HG03521 (cell line): ENCODE measurements around the gene RABEP2.
"Not testable (repeated sequence)": the region's sequence is repeated elsewhere in the genome, so short reads cannot be mapped to it uniquely, and the experiment has no call there.

Source experiments
- ATAC-seq: cut with Tn5 transposase; IDR thresholded peaks from one replicate; pipeline ENCODE4 v1.9.1; 2021; ENCODE audit warnings: mild to moderate bottlenecking, moderate library complexity; ENCODE audit not compliant: unreplicated experiment

RABEP2 gene

DNA sequence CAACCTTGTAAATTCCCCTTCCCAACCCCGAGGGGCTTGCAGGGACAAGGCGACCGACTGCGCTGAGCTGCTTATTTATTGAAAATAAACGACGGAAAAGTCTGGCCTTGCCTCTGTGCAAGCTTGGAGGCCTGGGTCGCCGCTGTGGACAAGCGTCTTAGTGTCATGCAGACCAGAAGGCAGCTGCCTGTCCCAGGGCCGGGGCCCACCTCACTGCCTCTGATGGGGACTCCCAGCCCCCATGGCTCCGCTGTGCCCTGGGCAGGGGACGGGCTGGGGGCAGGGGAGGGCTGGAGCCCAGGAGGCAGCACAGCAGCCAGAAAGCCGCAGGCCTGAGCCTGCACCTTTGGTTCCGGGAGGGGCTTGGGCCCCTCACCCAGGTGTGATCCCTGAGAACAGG is 20.7 kb downstream of the RABEP2 start:
- no peak for ATAC-seq

GRCh38 chr16:28903344-28904042 is 21.5 kb downstream of the RABEP2 start:
- ATAC-seq, result no peak

DNA sequence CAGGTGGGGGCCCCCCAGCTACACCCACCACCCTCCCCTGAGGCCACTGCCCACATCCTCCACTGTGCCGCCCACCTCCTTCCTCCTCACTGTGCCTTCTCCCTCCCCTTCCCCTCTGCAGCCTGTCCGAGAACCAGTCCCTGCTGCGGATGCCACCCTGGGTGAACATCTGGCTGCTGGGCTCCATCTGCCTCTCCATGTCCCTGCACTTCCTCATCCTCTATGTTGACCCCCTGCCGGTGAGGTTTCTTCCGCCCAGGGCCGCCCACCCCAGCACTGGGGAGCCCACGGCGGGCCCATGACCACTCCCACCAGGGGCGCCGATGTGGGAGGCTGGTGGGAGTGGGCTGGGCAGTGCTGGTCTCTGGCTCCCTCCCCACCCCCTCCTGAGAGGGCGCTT is 22.1 kb downstream of the RABEP2 start:
- ATAC-seq, result no peak

DNA sequence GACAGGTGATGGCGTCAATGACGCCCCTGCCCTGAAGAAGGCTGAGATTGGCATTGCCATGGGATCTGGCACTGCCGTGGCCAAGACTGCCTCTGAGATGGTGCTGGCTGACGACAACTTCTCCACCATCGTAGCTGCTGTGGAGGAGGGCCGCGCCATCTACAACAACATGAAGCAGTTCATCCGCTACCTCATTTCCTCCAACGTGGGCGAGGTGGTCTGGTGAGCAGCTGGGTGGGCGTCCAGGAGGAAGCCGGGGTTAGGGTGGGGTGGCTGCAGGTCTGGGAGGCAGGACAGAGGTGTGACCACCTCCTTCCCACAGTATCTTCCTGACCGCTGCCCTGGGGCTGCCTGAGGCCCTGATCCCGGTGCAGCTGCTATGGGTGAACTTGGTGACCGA is 23.2 kb downstream of the RABEP2 start:
- no peak for ATAC-seq

GRCh38 chr16:28900601-28901000 is 24.4 kb downstream of the RABEP2 start:
- no peak for ATAC-seq

GRCh38 chr16:28899882-28900590 is 25.0 kb downstream of the RABEP2 start:
- ATAC-seq, result no peak

- ATAC-seq, result no peak
Observed at GRCh38 chr16:28898942-28899341, 26.1 kb downstream of the RABEP2 start.

DNA sequence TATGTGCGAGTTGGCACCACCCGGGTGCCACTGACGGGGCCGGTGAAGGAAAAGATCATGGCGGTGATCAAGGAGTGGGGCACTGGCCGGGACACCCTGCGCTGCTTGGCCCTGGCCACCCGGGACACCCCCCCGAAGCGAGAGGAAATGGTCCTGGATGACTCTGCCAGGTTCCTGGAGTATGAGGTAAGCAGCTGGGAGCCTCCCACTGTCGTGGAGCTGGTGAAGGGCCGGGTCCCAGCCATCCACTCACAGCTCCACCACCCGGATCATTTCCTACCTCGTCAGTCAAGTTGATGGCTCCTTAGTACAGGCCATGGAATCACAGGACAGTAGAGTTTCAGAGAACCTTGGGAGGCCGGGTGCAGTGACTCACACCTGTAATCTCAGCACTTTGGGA is 26.8 kb downstream of the RABEP2 start:
- ATAC-seq, result no peak

DNA sequence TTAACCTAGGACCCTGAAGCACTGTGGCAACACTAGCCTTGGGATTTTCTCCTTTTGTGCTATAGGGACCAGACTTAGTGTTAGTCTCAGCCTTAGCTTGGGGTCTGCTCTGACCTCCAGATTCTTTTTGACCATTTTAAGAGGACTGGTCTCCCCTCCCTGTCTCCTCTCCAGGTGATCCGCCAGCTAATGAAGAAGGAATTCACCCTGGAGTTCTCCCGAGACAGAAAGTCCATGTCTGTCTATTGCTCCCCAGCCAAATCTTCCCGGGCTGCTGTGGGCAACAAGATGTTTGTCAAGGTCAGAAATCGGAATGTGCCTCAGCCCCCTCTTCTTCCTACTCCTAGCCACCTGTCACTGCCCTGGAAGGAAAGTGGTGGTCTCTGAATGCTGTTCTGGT is 27.2 kb downstream of the RABEP2 start:
- no peak for ATAC-seq

DNA sequence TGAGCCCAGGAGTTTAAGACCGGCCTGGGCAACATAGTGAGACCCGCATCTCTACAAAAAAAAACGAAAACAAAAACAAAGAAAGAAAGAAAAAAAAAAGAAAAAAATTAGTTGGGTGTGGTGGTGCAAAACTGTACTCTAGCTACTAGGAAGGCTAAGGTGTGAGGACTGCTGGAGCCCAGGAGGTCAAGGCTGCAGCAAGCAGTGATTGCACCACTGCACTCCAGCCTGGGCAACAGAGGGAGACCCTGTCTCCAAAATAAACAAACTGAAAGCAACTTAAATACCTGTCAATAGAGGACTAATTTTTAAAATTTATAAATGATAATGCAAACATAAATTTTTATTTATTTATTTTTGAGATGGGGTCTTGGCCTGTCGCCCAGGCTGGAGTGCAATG is 29.4 kb downstream of the RABEP2 start:
- ATAC-seq, result no peak

DNA sequence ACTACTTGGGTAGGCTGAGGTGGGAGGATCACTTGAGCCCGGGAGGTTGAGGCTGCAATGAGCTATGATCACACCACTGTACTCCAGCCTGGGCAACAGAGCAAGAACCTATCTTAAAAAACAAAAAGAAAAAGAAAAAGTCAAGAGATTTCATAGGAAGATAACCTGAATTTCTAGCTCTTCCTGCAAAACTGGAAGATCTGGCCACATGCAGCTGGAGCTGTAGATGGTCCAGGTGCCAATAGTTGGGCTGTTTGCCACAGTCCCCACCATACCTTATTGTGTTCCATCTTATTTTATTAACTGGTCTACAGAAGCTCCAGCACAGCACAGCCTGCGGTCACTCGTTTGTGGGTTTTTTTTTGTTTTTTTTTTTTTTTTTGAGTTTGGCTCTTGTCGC is 31.7 kb downstream of the RABEP2 start:
- ATAC-seq, result no peak

DNA sequence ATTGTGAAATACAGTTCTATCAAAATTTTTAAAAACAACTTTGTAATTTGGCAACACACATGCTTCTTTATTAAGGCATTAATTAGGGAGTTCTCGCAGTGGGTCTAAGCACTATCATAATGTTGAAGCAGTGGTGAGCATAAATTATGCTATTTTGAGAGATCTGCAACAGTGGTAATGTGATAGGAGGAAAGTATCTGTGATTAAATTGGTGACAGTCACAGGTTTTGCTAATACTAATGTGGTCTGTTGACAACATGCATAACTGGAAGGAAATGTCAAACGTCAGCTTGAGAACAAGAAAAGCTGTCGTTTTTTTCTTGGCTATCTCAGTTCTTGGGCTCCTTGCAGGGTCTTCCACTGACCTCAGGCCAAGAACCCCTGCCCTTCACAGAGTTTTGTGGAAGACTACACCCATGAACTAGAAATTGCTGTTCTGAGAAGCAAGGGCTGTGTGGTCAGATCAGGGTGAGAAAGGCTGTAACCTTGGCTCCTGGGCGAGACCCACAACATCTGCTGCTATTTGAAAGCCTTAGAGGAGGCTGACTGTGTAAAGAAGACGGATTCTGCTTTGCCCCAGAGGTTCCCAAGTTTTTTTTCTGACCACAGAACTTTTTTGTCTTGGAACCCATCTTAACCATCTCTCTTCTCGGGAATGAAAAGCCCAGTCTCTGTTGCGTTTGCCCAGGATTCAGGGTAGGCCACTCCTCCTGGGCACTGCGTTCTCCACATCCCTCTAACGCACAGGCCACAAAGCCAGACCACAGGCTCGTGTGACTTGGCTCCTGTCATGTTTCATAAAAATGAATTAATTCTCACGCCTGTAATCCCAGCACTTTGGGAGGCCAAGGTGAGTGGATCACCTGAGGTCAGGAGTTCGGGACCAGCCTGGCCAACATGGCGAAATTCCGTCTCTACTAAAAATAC is 32.8 kb downstream of the RABEP2 start:
- no peak for ATAC-seq

DNA sequence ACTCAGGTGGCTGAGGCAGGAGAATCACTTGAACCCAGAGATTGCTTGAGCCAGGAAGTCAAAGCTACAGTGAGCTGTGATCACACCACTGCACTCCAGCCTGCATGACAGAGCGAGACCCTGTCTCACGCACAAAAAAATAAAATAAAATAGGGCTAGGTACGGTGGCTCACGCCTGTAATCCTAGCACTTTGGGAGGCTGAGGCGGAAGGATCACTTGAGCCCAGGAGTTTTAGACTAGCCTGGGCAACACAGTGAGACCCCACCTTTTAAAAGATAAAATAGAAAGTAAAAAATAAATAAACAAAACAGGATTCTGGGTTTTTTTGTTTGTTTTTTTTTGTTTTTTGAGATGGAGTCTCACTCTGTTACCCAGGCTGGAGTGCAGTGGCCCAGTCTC is 34.7 kb downstream of the RABEP2 start:
- ATAC-seq, result not testable (repeated sequence)

- no peak for ATAC-seq
Observed at GRCh38 chr16:28886945-28887344, 38.1 kb downstream of the RABEP2 start.

- no peak for ATAC-seq
Observed at GRCh38 chr16:28884045-28884444, 41.0 kb downstream of the RABEP2 start.

DNA sequence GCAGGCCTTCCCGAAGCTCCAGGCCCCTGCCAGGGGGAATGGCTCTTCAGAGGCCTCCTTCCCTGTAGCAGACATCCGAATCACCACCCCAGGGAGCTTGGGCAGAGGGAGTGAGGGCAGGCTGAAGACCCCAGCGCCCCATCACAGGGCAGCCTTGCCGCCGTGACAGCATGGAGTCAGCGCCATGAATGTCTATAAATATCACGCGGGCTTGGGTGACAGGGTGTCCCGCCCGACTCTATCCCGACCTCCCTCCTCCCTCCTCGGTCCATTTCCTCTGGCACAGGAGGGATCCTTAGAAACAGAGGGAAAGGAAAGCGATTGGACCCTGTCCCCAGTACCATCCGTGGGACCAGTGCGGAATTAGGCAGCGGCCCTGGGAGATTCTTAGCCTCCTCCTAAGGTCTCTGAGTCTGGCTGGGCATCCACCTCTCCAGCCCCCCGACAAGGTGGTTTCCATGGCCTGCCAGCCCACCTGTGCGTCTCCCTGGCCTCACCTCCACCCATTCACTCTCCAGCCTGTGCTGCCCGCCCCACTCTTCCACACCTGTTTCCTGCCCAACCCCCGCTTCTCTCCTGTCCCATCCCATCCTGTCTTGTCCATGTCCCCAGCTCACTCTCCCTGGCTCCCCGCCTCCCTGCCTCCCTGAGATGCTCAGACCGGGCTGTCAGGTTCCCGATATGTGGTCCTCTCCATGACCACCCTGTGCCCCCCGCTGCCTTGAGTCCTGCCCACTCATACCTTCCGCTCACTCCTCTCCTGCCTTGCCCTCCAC is 41.6 kb downstream of the RABEP2 start:
- no peak for ATAC-seq

DNA sequence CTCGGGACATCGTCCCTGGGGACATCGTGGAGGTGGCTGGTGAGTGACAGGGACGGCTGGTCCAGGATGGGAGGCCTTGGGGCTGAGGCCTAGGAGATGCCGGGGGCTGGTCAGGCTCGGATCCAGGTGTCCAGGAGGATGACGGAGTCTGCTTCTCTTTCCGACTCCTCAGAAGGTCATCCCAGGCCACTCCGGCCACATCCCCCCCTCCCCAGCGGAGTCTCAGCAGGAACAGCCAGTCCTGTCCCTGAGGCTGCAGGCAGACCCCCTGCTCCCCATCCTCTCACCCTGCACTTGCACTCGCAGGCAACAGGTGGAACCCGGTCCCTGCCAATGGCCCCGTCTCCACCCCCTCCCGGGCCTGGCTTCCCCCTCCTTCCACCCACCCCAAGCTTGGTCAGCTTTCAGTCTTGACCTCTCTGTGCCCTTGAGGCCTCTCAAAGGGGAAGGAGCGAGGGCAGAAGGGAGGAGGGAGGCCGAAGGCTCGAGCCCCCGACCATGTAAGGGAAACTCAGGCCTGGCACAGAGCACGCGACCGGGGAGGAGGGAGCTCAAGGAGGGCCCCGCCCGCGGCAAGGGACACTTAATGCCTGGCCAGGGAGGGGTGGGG is 42.4 kb downstream of the RABEP2 start:
- no peak for ATAC-seq

- not testable (repeated sequence) for ATAC-seq
Observed at GRCh38 chr16:28881565-28881964, 43.5 kb downstream of the RABEP2 start.

GRCh38 chr16:28880955-28881354 is 44.1 kb downstream of the RABEP2 start:
- ATAC-seq, result no peak

DNA sequence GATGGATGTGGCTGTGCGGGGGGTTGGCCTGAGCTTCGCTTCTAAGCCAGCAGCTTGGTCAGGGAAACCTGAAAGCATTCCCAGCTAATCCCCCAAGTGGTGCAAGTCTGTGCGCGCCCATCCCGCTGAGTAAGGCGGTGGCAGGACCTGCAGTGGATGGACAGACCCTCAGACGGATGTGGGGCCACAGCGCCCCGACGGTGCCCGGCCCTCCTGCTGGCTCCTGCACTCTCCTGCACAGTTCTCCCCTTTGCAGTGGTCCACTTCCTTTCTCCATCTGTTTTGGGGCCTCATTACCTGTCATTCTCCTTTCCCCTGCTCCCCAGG is 44.5 kb downstream of the RABEP2 start:
- no peak for ATAC-seq
